ENCODE results near the gene LTB4R.

DNA sequence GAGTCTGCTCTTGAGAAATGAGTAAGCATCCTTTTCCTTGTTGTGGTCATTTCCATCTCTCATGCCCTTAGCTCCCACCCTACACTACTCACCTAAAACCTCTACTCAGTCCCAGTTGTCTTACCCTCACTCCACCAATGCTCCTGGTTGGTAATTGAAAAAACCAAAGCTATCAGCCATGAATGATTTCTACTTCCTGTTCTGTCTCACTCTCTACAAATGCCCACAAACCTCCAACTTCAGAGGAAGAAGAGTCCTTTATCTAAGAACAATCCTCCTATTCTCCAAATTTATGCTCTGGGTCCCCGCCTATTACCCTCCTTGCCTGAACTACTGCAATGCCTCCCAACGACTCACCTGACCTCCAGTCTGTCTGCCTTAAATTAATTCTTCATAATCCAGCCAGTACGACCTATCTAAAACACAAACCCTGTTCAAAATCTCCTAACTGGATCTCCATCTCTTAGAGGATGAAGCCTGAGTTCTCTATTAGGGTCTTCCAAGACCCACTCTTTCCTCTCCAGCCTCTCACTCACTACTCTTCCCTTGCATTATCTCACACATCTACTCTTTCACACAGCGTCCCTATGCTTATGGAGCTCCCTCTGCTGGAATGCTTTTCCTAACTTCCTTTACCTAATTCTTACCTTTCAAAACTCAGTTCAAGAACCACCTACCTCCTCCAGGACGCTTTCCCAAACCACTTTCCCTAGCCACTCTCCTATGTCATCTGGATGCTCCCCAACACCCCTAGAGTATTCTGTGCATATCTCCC, 13.9 kb upstream of the LTB4R start:
- TF ChIP-seq POLR2AphosphoS5 (IDR thresholded peaks at IDR 0.05; ENCODE audit: low read depth, low read length) (no peak), SIN3A (IDR thresholded peaks at IDR 0.05; ENCODE audit: borderline replicate concordance, insufficient read depth, low read length) (no peak), TAF1 (IDR thresholded peaks at IDR 0.05; ENCODE audit: borderline replicate concordance, insufficient read depth, low read length) (no peak), FOXP2 (optimal IDR thresholded peaks at IDR 0.05; ENCODE audit: borderline replicate concordance, extremely low read depth, extremely low read length, insufficient read depth) (no peak)
- TF ChIP-seq, protein P1, sequence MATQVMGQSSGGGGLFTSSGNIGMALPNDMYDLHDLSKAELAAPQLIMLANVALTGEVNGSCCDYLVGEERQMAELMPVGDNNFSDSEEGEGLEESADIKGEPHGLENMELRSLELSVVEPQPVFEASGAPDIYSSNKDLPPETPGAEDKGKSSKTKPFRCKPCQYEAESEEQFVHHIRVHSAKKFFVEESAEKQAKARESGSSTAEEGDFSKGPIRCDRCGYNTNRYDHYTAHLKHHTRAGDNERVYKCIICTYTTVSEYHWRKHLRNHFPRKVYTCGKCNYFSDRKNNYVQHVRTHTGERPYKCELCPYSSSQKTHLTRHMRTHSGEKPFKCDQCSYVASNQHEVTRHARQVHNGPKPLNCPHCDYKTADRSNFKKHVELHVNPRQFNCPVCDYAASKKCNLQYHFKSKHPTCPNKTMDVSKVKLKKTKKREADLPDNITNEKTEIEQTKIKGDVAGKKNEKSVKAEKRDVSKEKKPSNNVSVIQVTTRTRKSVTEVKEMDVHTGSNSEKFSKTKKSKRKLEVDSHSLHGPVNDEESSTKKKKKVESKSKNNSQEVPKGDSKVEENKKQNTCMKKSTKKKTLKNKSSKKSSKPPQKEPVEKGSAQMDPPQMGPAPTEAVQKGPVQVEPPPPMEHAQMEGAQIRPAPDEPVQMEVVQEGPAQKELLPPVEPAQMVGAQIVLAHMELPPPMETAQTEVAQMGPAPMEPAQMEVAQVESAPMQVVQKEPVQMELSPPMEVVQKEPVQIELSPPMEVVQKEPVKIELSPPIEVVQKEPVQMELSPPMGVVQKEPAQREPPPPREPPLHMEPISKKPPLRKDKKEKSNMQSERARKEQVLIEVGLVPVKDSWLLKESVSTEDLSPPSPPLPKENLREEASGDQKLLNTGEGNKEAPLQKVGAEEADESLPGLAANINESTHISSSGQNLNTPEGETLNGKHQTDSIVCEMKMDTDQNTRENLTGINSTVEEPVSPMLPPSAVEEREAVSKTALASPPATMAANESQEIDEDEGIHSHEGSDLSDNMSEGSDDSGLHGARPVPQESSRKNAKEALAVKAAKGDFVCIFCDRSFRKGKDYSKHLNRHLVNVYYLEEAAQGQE (IDR thresholded peaks at IDR 0.05; ENCODE audit: insufficient read depth in 1 of 2, low read depth in 2 of 2, low read length in 2 of 2) = no peak

Data from PFSK-1 (cell line).